Brain microvascular endothelial cell (primary cell): ENCODE measurements around the gene HPS4.

Source experiments
- DNase-seq: peaks from one replicate; pipeline ENCODE4 v3.0.0-alpha.2; 2020
- H3K27ac ChIP-seq: fragments of 250-450 bp; sonication (Bioruptor Pico); 2 replicates; pipeline ENCODE4 v1.5.1; 2020; ENCODE audit warnings: mild to moderate bottlenecking, moderate library complexity
- H3K27me3 ChIP-seq: fragments of 250-450 bp; sonication (Bioruptor Pico); replicated peaks from 2 replicates; pipeline ENCODE4 v1.5.1; 2020; ENCODE audit warnings: mild to moderate bottlenecking
- H3K36me3 ChIP-seq: fragments of 250-450 bp; sonication (Bioruptor Pico); replicated peaks from 2 replicates; pipeline ENCODE4 v1.5.1; 2020; ENCODE audit warnings: mild to moderate bottlenecking
- H3K4me3 ChIP-seq: 2 replicates; pipeline ENCODE4 v1.5.1; 2011; ENCODE audit warnings: low read depth, mild to moderate bottlenecking, control low read depth, low read length, moderate library complexity
- CTCF ChIP-seq: IDR thresholded peaks from 2 replicates; pipeline ENCODE4 v1.5.1; 2011; ENCODE audit warnings: low read depth, mild to moderate bottlenecking, moderate library complexity, low read length, control low read depth, inconsistent platforms; ENCODE audit errors: missing control alignments
- in situ Hi-C: cut with HindIII; loops from 2 replicates; pipeline ENCODE4 v1.10.0; 2017; ENCODE audit warnings: low sequenced_read_pairs, low pct_ligation_motif_present

HPS4 gene

DNA sequence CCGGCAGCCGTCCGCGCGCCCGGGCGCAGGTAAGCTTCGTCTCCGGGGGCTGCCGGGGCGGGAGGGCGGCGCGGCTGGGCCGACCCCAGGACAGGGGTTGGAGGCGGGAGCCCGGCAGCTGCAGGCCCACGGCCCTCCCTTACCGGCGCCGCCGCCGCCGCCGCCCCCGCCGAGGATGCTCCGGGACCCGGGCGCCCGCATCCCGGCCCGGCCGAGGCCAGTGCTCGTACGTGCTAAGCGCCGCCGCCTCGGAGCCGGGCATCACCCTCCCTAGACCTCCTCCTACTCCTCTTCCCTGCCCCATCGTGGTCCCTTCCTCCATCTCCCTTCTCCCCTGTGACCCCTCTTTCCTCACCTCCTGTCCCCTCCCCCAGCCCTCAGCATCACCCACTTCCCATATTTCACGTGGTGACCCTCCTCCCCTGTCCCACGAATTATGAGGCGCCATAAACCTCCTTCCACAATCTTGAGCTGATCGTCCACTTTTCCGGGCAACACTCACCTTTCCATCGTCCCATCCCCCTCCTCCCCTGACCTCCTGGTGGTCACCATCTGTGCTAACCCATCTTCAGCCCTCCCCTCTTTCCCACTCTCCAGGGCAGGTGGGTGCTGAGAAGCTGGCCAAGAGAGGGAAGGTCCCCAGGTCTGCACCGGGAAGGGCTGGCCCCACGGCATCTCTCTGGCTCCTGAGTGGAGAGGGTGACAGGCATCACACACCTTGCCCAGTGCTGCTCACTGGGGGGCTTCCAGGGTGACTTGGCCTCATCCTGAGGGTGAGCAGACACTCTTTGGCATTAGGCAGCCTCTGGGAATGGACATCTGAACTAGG is 53.9 kb downstream of the HPS4 start:
- Histone ChIP-seq H3K27me3 (no peaks in the 10 kb centered on the region), H3K36me3 (no peaks in the 10 kb centered on the region), H3K27ac (no peak overlapping the region), H3K4me3 (peak overlapping the region; percentile 69)
- in situ Hi-C loops, result no loop called here
- no peak for DNase-seq
- no peak for TF ChIP-seq CTCF

GRCh38 chr22:26428515-26429457 is 54.8 kb downstream of the HPS4 start, which contains the start of gene ASPHD2:
Gene ASPHD2, plus strand, starts transcription at chr22:26429260. Its CDS starts 4,356 bp downstream, at chr22:26433616.
- peak within 1 kb of the TSS; percentile 69 for H3K4me3 ChIP-seq
- no peaks in the 10 kb centered on the region for H3K27me3 ChIP-seq
- in situ Hi-C loops, result no loop called here
- no peak for TF ChIP-seq CTCF
- no peak within 1 kb of the TSS for H3K27ac ChIP-seq
- peak; percentile 44 for DNase-seq
- H3K36me3 ChIP-seq, result no peaks in the 10 kb centered on the region

DNA sequence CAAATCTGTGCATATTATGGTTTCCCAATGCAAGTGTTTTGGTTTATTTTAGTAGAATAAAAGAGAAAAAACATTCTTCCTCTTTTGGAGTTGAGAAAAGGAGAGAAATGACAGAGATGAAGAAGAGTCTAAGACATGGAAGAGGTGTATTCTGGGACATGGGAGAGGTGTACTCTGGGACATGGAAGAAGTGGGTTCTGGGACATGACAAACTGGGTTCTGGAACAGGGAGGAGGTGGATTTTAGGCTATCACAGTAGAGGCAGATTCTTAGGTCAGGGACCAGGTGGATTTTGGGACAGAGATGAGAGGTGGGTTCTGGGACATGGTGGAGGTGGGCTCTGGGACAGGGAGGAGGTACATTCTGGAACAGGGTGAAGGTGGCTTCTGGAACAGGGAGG is 56.7 kb downstream of the HPS4 start:
- no peak overlapping the region for H3K4me3 ChIP-seq
- no peak overlapping the region for H3K27ac ChIP-seq
- no peak for DNase-seq
- in situ Hi-C loops, result no loop called here
- no peaks in the 10 kb centered on the region for H3K36me3 ChIP-seq
- no peaks in the 10 kb centered on the region for H3K27me3 ChIP-seq
- no peak for TF ChIP-seq CTCF

- no peak for TF ChIP-seq CTCF
- Histone ChIP-seq H3K36me3 (no peaks in the 10 kb centered on the region), H3K4me3 (no peak overlapping the region), H3K27me3 (peaks cover 3% of the 10 kb centered on the region), H3K27ac (no peak overlapping the region)
- in situ Hi-C loops, result no loop called here
- DNase-seq, result no peak
These were observed 65.0 kb downstream of the HPS4 start for GRCh38 chr22:26418620-26419019.

DNA sequence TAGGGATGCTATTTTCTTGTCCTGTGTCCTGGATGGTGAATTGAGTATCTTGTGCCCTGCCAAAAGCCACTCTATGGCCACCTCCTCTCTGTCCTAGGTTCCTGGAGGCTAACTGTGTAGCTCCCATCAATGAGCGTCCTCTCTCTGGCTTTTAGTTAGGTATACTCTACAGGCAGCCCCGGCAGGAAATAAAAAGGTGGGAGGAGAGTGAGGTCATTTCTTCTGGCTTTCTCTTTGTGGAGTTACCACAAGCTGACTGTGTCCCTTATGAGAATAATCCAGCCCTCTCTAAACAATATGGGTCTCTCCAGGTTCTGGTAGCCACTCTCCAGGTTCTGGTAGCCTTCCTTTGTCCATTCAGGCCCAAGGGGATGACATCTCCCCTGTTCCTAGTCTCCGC is 66.2 kb downstream of the HPS4 start:
- no peaks in the 10 kb centered on the region for H3K36me3 ChIP-seq
- DNase-seq, result no peak

More for the DNA sequence above, 66.2 kb downstream of the HPS4 start:
- Histone ChIP-seq H3K4me3 (no peak overlapping the region), H3K27ac (no peak overlapping the region), H3K27me3 (peaks cover 3% of the 10 kb centered on the region)
- in situ Hi-C loops, result no loop called here
- TF ChIP-seq CTCF, result no peak
